ENCODE measurements around the gene SLC6A4.

The SLC6A4 gene

DNA sequence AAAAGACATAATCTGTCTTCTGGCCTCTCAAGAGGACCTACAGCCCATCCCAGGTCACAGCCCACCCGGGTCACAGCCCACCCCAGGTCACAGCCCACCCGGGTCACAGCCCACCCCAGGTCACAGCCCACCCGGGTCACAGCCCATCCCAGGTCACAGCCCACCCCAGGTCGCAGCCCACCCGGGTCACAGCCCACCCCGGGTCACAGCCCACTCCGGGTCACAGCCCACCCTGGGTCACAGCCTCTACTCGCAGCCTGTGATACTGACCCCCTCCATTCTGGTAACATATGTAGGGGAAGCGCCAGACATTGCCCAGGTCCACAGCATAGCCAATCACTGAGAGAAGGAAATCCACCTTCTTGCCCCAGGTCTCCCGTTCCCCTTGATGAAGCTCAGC is 14.2 kb downstream of the SLC6A4 start:
- H3K4me1 Mint-ChIP-seq (ENCODE audit: low read depth), result no peaks in the 10 kb centered on the region
- no peaks in the 10 kb centered on the region for H3K9me3 Mint-ChIP-seq
- H3K27ac Mint-ChIP-seq, result no peak overlapping the region
- peaks cover 2% of the 10 kb centered on the region for H3K27me3 Mint-ChIP-seq
- no peak overlapping the region for H3K4me3 Mint-ChIP-seq
- no peaks in the 10 kb centered on the region for H3K36me3 Mint-ChIP-seq (ENCODE audit: low read depth)
- intact Hi-C loops (cut with micrococcal nuclease), result no loop called here

- Mint-ChIP-seq H3K4me3 (no peak overlapping the region), H3K9me3 (no peaks in the 10 kb centered on the region), H3K27ac (no peak overlapping the region), H3K36me3 (ENCODE audit: low read depth) (no peaks in the 10 kb centered on the region), H3K27me3 (peaks cover 2% of the 10 kb centered on the region), H3K4me1 (ENCODE audit: low read depth) (no peaks in the 10 kb centered on the region)
- intact Hi-C loops (cut with micrococcal nuclease), result no loop called here
These were observed 15.1 kb downstream of the SLC6A4 start for GRCh38 chr17:30220414-30220813.

GRCh38 chr17:30219833-30220232 is 15.7 kb downstream of the SLC6A4 start:
- Mint-ChIP-seq H3K4me1 (ENCODE audit: low read depth) (no peaks in the 10 kb centered on the region), H3K4me3 (no peak overlapping the region), H3K27ac (no peak overlapping the region), H3K9me3 (no peaks in the 10 kb centered on the region), H3K27me3 (no peaks in the 10 kb centered on the region), H3K36me3 (ENCODE audit: low read depth) (no peaks in the 10 kb centered on the region)
- intact Hi-C loops (cut with micrococcal nuclease), result no loop called here

- Mint-ChIP-seq H3K36me3 (ENCODE audit: low read depth) (no peaks in the 10 kb centered on the region), H3K4me3 (no peak overlapping the region), H3K9me3 (no peaks in the 10 kb centered on the region), H3K4me1 (ENCODE audit: low read depth) (no peaks in the 10 kb centered on the region), H3K27me3 (no peaks in the 10 kb centered on the region), H3K27ac (no peak overlapping the region)
- intact Hi-C loops (cut with micrococcal nuclease), result no loop called here
These were observed 16.2 kb downstream of the SLC6A4 start for GRCh38 chr17:30219315-30219714.

DNA sequence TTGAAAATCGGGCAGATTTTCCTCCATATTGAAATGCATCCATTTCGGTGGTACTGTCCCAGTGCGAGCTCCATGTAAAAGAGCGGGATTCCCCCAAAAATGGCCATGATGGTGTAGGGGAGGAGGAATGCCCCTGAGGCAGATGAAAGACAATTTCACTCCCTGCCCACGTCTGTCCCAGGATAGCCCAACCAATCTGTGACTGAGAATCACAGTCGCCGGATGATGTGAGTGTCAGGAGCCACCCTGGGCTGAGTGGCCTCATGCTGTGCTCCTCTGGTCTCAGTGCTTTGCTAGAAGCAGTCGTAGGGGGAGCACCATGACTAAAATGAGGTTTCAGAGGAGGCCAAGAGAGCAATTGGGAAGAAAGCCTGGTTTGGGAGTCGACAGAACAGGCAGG is 16.7 kb downstream of the SLC6A4 start:
- no peak overlapping the region for H3K4me3 Mint-ChIP-seq
- H3K4me1 Mint-ChIP-seq (ENCODE audit: low read depth), result no peaks in the 10 kb centered on the region
- H3K9me3 Mint-ChIP-seq, result no peaks in the 10 kb centered on the region
- intact Hi-C loops (cut with micrococcal nuclease), result no loop called here
- H3K27ac Mint-ChIP-seq, result no peak overlapping the region
- no peaks in the 10 kb centered on the region for H3K27me3 Mint-ChIP-seq
- no peaks in the 10 kb centered on the region for H3K36me3 Mint-ChIP-seq (ENCODE audit: low read depth)

DNA sequence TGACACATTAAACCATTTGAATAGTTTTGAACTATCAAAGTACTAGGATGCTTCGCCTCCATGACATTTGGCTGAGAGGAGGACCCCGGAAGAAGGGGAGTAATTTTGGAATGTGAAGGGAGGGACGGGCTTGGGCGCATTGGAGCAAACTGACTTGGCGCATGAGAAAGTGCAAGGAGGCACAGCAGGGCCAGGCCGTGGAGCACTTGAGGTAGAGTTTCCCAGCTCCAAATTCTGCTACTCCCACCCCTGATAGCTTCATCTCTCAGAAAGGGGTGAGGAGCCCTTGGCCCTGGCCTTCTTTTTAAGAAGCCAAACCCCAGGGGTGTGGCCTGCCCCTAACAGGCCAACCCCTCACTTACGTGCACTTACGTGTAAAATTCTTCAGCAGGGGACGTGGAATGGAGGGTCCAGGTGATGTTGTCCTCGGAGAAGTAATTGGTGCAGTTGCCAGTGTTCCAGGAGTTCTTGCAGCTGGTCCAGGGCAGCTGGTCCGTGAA is 17.7 kb downstream of the SLC6A4 start:
- H3K27me3 Mint-ChIP-seq, result peaks cover 1% of the 10 kb centered on the region
- H3K9me3 Mint-ChIP-seq, result no peaks in the 10 kb centered on the region
- intact Hi-C loops (cut with micrococcal nuclease), result no loop called here
- no peaks in the 10 kb centered on the region for H3K36me3 Mint-ChIP-seq (ENCODE audit: low read depth)
- no peaks in the 10 kb centered on the region for H3K4me1 Mint-ChIP-seq (ENCODE audit: low read depth)
- H3K4me3 Mint-ChIP-seq, result no peak overlapping the region
- H3K27ac Mint-ChIP-seq, result no peak overlapping the region

- no peaks in the 10 kb centered on the region for H3K9me3 Mint-ChIP-seq
- intact Hi-C loops (cut with micrococcal nuclease), result no loop called here
- H3K27ac Mint-ChIP-seq, result no peak overlapping the region
- no peaks in the 10 kb centered on the region for H3K4me1 Mint-ChIP-seq (ENCODE audit: low read depth)
- H3K4me3 Mint-ChIP-seq, result no peak overlapping the region
- H3K27me3 Mint-ChIP-seq, result peaks cover 1% of the 10 kb centered on the region
- H3K36me3 Mint-ChIP-seq (ENCODE audit: low read depth), result no peaks in the 10 kb centered on the region
These were observed 18.4 kb downstream of the SLC6A4 start for GRCh38 chr17:30217054-30217453.

DNA sequence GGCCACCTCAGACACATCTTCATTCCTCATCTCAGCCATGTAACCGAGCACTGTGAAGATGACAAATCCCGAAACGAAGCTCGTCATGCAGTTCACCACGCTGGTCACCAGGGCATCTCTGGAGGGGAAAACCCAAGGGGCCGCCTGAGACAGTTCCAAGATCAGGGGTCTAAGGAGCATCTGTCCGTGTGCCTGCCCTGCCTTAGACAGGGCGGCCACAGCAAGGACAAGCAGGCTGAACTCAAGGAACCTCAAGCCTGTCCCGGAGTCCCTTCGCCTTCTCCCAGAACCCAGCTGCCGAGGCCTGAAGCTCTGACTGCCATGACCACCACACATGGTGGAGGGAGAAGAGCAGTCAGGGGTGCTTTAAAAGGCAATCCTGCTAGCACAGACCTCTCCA is 22.7 kb downstream of the SLC6A4 start:
- Mint-ChIP-seq H3K9me3 (no peaks in the 10 kb centered on the region), H3K27ac (no peak overlapping the region), H3K27me3 (peaks cover 14% of the 10 kb centered on the region), H3K36me3 (ENCODE audit: low read depth) (no peaks in the 10 kb centered on the region), H3K4me1 (ENCODE audit: low read depth) (peaks cover 8% of the 10 kb centered on the region), H3K4me3 (no peak overlapping the region)
- intact Hi-C loops (cut with micrococcal nuclease), result no loop called here

GRCh38 chr17:30211371-30211770 is 24.1 kb downstream of the SLC6A4 start:
- no peaks in the 10 kb centered on the region for H3K9me3 Mint-ChIP-seq
- H3K36me3 Mint-ChIP-seq (ENCODE audit: low read depth), result no peaks in the 10 kb centered on the region
- H3K27ac Mint-ChIP-seq, result no peak overlapping the region
- no peak overlapping the region for H3K4me3 Mint-ChIP-seq
- H3K27me3 Mint-ChIP-seq, result peaks cover 24% of the 10 kb centered on the region
- H3K4me1 Mint-ChIP-seq (ENCODE audit: low read depth), result peaks cover 12% of the 10 kb centered on the region
- intact Hi-C loops (cut with micrococcal nuclease), result no loop called here

- Mint-ChIP-seq H3K4me1 (ENCODE audit: low read depth) (peaks cover 12% of the 10 kb centered on the region), H3K27ac (no peak overlapping the region), H3K27me3 (peaks cover 29% of the 10 kb centered on the region), H3K9me3 (no peaks in the 10 kb centered on the region), H3K36me3 (ENCODE audit: low read depth) (no peaks in the 10 kb centered on the region), H3K4me3 (no peak overlapping the region)
- intact Hi-C loops (cut with micrococcal nuclease), result no loop called here
These were observed 24.6 kb downstream of the SLC6A4 start for GRCh38 chr17:30210901-30211300.

GRCh38 chr17:30210366-30210765 is 25.1 kb downstream of the SLC6A4 start:
- Mint-ChIP-seq H3K27me3 (peaks cover 33% of the 10 kb centered on the region), H3K36me3 (ENCODE audit: low read depth) (no peaks in the 10 kb centered on the region), H3K4me3 (no peak overlapping the region), H3K27ac (no peak overlapping the region), H3K9me3 (no peaks in the 10 kb centered on the region), H3K4me1 (ENCODE audit: low read depth) (peaks cover 12% of the 10 kb centered on the region)
- intact Hi-C loops (cut with micrococcal nuclease), result no loop called here

DNA sequence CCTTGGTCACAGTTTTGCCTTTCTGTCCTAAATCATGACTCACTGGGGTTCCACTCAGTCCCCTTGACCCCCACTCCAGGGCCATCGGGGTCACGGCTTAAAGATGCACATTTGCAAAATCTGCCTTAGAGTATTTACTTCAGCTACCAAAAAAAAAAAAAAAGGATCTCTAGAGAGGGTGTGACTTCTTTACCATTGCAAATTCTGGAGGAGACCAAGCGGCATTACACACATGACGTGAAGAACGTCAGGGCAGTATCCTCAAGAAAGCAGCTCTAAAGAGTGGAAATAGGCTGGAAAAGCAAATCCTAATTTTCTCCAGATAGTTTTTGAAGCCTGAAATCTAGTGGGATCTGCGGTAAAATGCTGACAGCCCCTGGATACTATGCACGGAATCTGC is 25.6 kb downstream of the SLC6A4 start:
- intact Hi-C loops (cut with micrococcal nuclease), result no loop called here
- no peaks in the 10 kb centered on the region for H3K9me3 Mint-ChIP-seq

GRCh38 chr17:30208214-30208613 is 27.3 kb downstream of the SLC6A4 start:
- Mint-ChIP-seq H3K36me3 (ENCODE audit: low read depth) (no peaks in the 10 kb centered on the region), H3K4me1 (ENCODE audit: low read depth) (peaks cover 12% of the 10 kb centered on the region), H3K27ac (no peak overlapping the region), H3K27me3 (peaks cover 42% of the 10 kb centered on the region), H3K9me3 (no peaks in the 10 kb centered on the region), H3K4me3 (no peak overlapping the region)
- intact Hi-C loops (cut with micrococcal nuclease), result no loop called here

More for the DNA sequence above, 25.6 kb downstream of the SLC6A4 start:
- no peak overlapping the region for H3K4me3 Mint-ChIP-seq
- H3K4me1 Mint-ChIP-seq (ENCODE audit: low read depth), result peaks cover 12% of the 10 kb centered on the region
- H3K27me3 Mint-ChIP-seq, result peaks cover 34% of the 10 kb centered on the region
- no peak overlapping the region for H3K27ac Mint-ChIP-seq
- H3K36me3 Mint-ChIP-seq (ENCODE audit: low read depth), result no peaks in the 10 kb centered on the region

GRCh38 chr17:30207655-30208054 is 27.8 kb downstream of the SLC6A4 start:
- intact Hi-C loops (cut with micrococcal nuclease), result no loop called here
- Mint-ChIP-seq H3K9me3 (no peaks in the 10 kb centered on the region), H3K27me3 (peaks cover 41% of the 10 kb centered on the region), H3K27ac (no peak overlapping the region), H3K4me1 (ENCODE audit: low read depth) (peaks cover 12% of the 10 kb centered on the region), H3K36me3 (ENCODE audit: low read depth) (no peaks in the 10 kb centered on the region), H3K4me3 (no peak overlapping the region)

DNA sequence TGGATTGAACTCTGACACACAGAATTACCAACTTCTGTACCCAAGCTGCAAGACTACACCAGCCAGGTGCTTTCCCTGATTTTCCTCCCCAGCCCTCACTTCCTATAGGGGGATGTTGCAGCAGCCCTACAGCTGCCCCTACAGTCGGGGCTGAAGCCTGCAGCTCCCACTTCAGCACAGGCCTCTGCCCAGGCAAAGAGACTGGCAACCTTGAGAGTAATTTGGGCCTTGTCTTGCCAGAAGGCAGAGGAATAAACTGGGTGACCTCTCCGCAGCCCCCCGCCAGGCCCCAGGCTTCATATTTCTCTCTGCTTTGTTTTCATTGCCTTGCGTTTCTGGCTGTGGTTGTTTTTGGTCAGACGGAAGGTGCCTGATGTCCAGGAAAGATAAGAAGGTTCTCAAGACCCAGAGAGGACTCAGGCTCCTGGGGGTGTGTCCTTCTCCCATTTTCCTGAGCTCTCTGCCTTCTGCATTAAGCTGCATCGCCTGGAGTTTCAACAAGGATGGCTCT is 32.0 kb downstream of the SLC6A4 start:
- H3K27me3 Mint-ChIP-seq, result peaks cover 32% of the 10 kb centered on the region
- intact Hi-C loops (cut with micrococcal nuclease), result no loop called here
- no peak overlapping the region for H3K27ac Mint-ChIP-seq
- H3K36me3 Mint-ChIP-seq (ENCODE audit: low read depth), result no peaks in the 10 kb centered on the region
- H3K4me1 Mint-ChIP-seq (ENCODE audit: low read depth), result peaks cover 11% of the 10 kb centered on the region
- no peaks in the 10 kb centered on the region for H3K9me3 Mint-ChIP-seq
- H3K4me3 Mint-ChIP-seq, result no peak overlapping the region

Measured in dendritic cell treated with granulocyte-macrophage colony-stimulating factor and Interleukin-4, amounts not matched to agents 40 ng/mL and 50 ng/mL, for 4 days (primary cell).